SK-N-SH treated with all-trans-retinoic acid at 6 μM for 48 hours (cell line): Measurements from ENCODE around the gene HOXD12.
A peak's percentile ranks its signal among the peaks of the same experiment; 100 is the strongest.

Experiments used
- ATAC-seq: fragments of 200-7000 bp; cut with Tn5 transposase; 3 replicates; pipeline ENCODE4 v1.9.1; 2020; ENCODE audit warnings: mild to moderate bottlenecking, moderate library complexity
- BACH2 ChIP-seq: fragments of 250-450 bp; sonication (Bioruptor Pico); IDR thresholded peaks from 2 replicates; pipeline ENCODE4 v1.9.0; 2021; ENCODE audit warnings: mild to moderate bottlenecking, borderline replicate concordance
- CSDC2 ChIP-seq: fragments of 250-450 bp; sonication (Bioruptor Pico); IDR thresholded peaks from 2 replicates; pipeline ENCODE4 v1.5.0; 2020; ENCODE audit warnings: mild to moderate bottlenecking, moderate library complexity
- ESRRG ChIP-seq: fragments of 250-450 bp; sonication (Bioruptor Pico); IDR thresholded peaks from 2 replicates; pipeline ENCODE4 v1.6.1; 2021; ENCODE audit warnings: mild to moderate bottlenecking
- GLIS3 ChIP-seq: fragments of 250-450 bp; sonication (Bioruptor Pico); IDR thresholded peaks from 2 replicates; pipeline ENCODE4 v1.5.0; 2020; ENCODE audit warnings: mild to moderate bottlenecking, moderate library complexity
- ISL1 ChIP-seq: fragments of 250-450 bp; sonication (Bioruptor Pico); IDR thresholded peaks from 2 replicates; pipeline ENCODE4 v2.1.2; 2022; ENCODE audit warnings: mild to moderate bottlenecking, moderate library complexity
- OSR1 ChIP-seq: fragments of 250-450 bp; sonication (Bioruptor Pico); IDR thresholded peaks from 2 replicates; pipeline ENCODE4 v1.8.0; 2022; ENCODE audit warnings: moderate library complexity, mild to moderate bottlenecking, inconsistent platforms
- PPARA ChIP-seq: fragments of 250-450 bp; sonication (Bioruptor Pico); IDR thresholded peaks from 2 replicates; pipeline ENCODE4 v1.5.0; 2020; ENCODE audit warnings: mild to moderate bottlenecking, borderline replicate concordance
- RARB ChIP-seq: fragments of 250-450 bp; sonication (Bioruptor Pico); IDR thresholded peaks from 2 replicates; pipeline ENCODE4 v1.8.0; 2021; ENCODE audit warnings: mild to moderate bottlenecking, moderate library complexity
- SNAI2 ChIP-seq: fragments of 250-450 bp; sonication (Bioruptor Pico); IDR thresholded peaks from 2 replicates; pipeline ENCODE4 v1.5.0; 2020; ENCODE audit warnings: mild to moderate bottlenecking, moderate library complexity
- TCF4 ChIP-seq: fragments of 250-450 bp; sonication (Bioruptor Pico); IDR thresholded peaks from 2 replicates; pipeline ENCODE4 v1.8.0; 2021; ENCODE audit warnings: mild to moderate bottlenecking, moderate library complexity, borderline replicate concordance
- TOX ChIP-seq: fragments of 250-450 bp; sonication (Bioruptor Pico); IDR thresholded peaks from 2 replicates; pipeline ENCODE4 v1.8.0; 2021; ENCODE audit warnings: mild to moderate bottlenecking, moderate library complexity, borderline replicate concordance
- ZC3H10 ChIP-seq: fragments of 250-450 bp; sonication (Bioruptor Pico); IDR thresholded peaks from 2 replicates; pipeline ENCODE4 v1.5.1; 2021; ENCODE audit warnings: mild to moderate bottlenecking, moderate library complexity
- ZFP3 ChIP-seq: fragments of 250-450 bp; sonication (Bioruptor Pico); IDR thresholded peaks from 2 replicates; pipeline ENCODE4 v1.5.0; 2020; ENCODE audit warnings: mild to moderate bottlenecking, moderate library complexity
- ZFP30 ChIP-seq: fragments of 450-650 bp; formaldehyde crosslinking; IDR thresholded peaks from 2 replicates; pipeline ENCODE4 v1.5.0; 2022; ENCODE audit warnings: mild to moderate bottlenecking, moderate library complexity
- ZNF565 ChIP-seq: fragments of 450-650 bp; formaldehyde crosslinking; conservative IDR thresholded peaks from 2 replicates; pipeline ENCODE4 v1.5.0; 2020; ENCODE audit warnings: low read depth, mild to moderate bottlenecking, moderate library complexity
- ZNF70 ChIP-seq: fragments of 450-650 bp; formaldehyde crosslinking; IDR thresholded peaks from 2 replicates; pipeline ENCODE4 v1.5.0; 2020; ENCODE audit warnings: mild to moderate bottlenecking, moderate library complexity
- ZNF8 ChIP-seq: fragments of 450-650 bp; formaldehyde crosslinking; IDR thresholded peaks from 2 replicates; pipeline ENCODE4 v1.5.0; 2020; ENCODE audit warnings: mild to moderate bottlenecking, moderate library complexity
- TF ChIP-seq, protein P1 (sequence below): fragments of 250-450 bp; sonication (Bioruptor Pico); IDR thresholded peaks from 2 replicates; pipeline ENCODE4 v1.5.1; 2021; ENCODE audit warnings: mild to moderate bottlenecking, moderate library complexity
- TF ChIP-seq, protein P2 (sequence below): fragments of 250-450 bp; sonication (Bioruptor Pico); IDR thresholded peaks from 2 replicates; pipeline ENCODE4 v1.8.0; 2021; ENCODE audit warnings: low read depth, mild to moderate bottlenecking, moderate library complexity, borderline replicate concordance
- TF ChIP-seq, protein P3 (sequence below): fragments of 250-450 bp; sonication (Bioruptor Pico); IDR thresholded peaks from 2 replicates; pipeline ENCODE4 v1.5.1; 2020; ENCODE audit warnings: low read depth, mild to moderate bottlenecking, moderate library complexity
- TF ChIP-seq, protein P4 (sequence below): fragments of 250-450 bp; sonication (Bioruptor Pico); IDR thresholded peaks from 2 replicates; pipeline ENCODE4 v1.5.0; 2020; ENCODE audit warnings: mild to moderate bottlenecking, moderate library complexity

The HOXD12 gene

DNA sequence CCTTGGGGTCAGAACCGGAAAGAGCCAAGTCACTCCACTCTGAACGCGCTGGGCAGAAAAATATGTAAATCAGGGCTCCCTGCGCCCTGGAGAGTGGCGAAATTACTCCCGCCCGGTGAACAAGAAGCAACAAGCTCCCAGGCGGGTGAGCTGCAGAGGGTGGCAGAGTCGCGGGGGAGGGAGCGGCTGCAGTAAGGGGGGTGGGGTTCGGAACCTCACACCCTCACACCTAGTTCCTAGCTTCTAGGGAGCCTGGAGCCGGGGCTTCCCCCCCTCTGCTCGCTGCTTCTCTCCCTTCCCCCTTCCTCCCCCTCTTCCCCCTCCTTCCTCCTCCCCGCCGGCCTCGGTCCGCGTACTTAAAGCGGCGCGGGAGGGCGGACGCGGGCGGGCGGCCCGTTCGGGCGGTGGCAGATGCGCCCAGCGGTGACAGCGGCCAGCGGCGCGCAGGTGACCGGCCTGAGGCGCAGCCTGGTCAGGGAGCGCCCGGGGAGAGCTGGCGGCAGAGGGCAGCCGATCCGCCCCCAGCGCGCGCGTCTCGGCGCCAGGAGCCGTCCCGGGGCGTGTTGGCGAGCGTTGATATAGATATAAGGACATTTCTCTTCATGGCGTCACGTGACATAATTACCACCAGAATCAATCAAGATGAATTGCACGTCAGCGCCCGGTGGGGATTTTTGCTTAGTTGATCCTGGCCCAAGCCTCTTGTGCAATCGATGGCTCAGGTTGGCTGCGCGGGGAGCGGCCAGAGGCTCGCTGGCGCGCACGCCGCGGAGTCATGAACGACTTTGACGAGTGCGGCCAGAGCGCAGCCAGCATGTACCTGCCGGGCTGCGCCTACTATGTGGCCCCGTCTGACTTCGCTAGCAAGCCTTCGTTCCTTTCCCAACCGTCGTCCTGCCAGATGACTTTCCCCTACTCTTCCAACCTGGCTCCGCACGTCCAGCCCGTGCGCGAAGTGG is 7.3 kb downstream of the HOXD12 start, which contains the start of gene HOXD11:
HOXD11 (plus strand) TSS at position 700 of the 959 bp plus-strand sequence; CDS start at position 776, 76 bp downstream.
- TF ChIP-seq, protein P1, sequence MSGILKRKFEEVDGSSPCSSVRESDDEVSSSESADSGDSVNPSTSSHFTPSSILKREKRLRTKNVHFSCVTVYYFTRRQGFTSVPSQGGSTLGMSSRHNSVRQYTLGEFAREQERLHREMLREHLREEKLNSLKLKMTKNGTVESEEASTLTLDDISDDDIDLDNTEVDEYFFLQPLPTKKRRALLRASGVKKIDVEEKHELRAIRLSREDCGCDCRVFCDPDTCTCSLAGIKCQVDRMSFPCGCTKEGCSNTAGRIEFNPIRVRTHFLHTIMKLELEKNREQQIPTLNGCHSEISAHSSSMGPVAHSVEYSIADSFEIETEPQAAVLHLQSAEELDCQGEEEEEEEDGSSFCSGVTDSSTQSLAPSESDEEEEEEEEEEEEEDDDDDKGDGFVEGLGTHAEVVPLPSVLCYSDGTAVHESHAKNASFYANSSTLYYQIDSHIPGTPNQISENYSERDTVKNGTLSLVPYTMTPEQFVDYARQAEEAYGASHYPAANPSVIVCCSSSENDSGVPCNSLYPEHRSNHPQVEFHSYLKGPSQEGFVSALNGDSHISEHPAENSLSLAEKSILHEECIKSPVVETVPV, result no peak
- TF ChIP-seq GLIS3 (CRISPR knock-in tag) (no peak), ZNF565 (CRISPR knock-in tag) (no peak), ZFP30 (CRISPR knock-in tag) (no peak), ZNF70 (CRISPR knock-in tag) (no peak), TOX (no peak), CSDC2 (CRISPR knock-in tag) (no peak), ZFP3 (CRISPR knock-in tag) (no peak), ZNF8 (no peak), PPARA (CRISPR knock-in tag) (no peak), ZC3H10 (no peak), TCF4 (no peak), ESRRG (CRISPR knock-in tag) (no peak), ISL1 (CRISPR knock-in tag) (no peak), RARB (CRISPR knock-in tag) (no peak), BACH2 (CRISPR knock-in tag) (no peak), OSR1 (CRISPR knock-in tag) (no peak)
- TF ChIP-seq, protein P2, sequence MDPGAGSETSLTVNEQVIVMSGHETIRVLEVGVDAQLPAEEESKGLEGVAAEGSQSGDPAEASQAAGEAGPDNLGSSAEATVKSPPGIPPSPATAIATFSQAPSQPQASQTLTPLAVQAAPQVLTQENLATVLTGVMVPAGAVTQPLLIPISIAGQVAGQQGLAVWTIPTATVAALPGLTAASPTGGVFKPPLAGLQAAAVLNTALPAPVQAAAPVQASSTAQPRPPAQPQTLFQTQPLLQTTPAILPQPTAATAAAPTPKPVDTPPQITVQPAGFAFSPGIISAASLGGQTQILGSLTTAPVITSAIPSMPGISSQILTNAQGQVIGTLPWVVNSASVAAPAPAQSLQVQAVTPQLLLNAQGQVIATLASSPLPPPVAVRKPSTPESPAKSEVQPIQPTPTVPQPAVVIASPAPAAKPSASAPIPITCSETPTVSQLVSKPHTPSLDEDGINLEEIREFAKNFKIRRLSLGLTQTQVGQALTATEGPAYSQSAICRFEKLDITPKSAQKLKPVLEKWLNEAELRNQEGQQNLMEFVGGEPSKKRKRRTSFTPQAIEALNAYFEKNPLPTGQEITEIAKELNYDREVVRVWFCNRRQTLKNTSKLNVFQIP, result no peak
- TF ChIP-seq, protein P3, sequence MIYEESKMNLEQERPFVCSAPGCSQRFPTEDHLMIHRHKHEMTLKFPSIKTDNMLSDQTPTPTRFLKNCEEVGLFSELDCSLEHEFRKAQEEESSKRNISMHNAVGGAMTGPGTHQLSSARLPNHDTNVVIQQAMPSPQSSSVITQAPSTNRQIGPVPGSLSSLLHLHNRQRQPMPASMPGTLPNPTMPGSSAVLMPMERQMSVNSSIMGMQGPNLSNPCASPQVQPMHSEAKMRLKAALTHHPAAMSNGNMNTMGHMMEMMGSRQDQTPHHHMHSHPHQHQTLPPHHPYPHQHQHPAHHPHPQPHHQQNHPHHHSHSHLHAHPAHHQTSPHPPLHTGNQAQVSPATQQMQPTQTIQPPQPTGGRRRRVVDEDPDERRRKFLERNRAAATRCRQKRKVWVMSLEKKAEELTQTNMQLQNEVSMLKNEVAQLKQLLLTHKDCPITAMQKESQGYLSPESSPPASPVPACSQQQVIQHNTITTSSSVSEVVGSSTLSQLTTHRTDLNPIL (CRISPR knock-in tag), result no peak
- TF ChIP-seq, protein P4, sequence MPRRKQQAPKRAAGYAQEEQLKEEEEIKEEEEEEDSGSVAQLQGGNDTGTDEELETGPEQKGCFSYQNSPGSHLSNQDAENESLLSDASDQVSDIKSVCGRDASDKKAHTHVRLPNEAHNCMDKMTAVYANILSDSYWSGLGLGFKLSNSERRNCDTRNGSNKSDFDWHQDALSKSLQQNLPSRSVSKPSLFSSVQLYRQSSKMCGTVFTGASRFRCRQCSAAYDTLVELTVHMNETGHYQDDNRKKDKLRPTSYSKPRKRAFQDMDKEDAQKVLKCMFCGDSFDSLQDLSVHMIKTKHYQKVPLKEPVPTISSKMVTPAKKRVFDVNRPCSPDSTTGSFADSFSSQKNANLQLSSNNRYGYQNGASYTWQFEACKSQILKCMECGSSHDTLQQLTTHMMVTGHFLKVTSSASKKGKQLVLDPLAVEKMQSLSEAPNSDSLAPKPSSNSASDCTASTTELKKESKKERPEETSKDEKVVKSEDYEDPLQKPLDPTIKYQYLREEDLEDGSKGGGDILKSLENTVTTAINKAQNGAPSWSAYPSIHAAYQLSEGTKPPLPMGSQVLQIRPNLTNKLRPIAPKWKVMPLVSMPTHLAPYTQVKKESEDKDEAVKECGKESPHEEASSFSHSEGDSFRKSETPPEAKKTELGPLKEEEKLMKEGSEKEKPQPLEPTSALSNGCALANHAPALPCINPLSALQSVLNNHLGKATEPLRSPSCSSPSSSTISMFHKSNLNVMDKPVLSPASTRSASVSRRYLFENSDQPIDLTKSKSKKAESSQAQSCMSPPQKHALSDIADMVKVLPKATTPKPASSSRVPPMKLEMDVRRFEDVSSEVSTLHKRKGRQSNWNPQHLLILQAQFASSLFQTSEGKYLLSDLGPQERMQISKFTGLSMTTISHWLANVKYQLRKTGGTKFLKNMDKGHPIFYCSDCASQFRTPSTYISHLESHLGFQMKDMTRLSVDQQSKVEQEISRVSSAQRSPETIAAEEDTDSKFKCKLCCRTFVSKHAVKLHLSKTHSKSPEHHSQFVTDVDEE (CRISPR knock-in tag), result no peak
- TF ChIP-seq, all 23 proteins: peak for 0
- peak; percentile 8; the same call in 2 of the 3 replicates for ATAC-seq

DNA sequence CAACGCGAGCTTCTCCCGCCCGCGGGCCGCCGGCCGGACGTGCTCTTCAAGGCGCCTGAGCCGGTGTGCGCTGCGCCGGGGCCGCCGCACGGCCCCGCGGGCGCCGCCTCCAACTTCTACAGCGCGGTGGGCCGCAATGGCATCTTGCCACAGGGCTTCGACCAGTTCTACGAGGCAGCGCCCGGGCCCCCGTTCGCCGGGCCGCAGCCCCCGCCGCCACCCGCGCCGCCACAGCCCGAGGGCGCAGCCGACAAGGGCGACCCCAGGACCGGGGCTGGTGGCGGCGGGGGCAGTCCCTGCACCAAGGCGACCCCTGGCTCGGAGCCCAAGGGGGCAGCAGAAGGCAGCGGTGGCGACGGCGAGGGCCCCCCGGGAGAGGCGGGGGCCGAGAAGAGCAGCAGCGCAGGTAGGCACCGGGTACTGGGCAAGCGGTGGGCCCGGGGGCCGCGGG is 8.2 kb downstream of the HOXD12 start:
- TF ChIP-seq TOX, result no peak
- TF ChIP-seq ESRRG (CRISPR knock-in tag), result no peak
- no peak for TF ChIP-seq SNAI2
- TF ChIP-seq PPARA (CRISPR knock-in tag), result no peak
- TF ChIP-seq, protein P1, result no peak
- TF ChIP-seq, protein P4 (CRISPR knock-in tag), result no peak
- TF ChIP-seq ZC3H10, result no peak
- TF ChIP-seq RARB (CRISPR knock-in tag), result no peak
- no peak for TF ChIP-seq BACH2 (CRISPR knock-in tag)
- TF ChIP-seq, protein P2, result no peak
- no peak for TF ChIP-seq ZFP30 (CRISPR knock-in tag)
- no peak for TF ChIP-seq CSDC2 (CRISPR knock-in tag)
- TF ChIP-seq ZNF8, result no peak
- TF ChIP-seq, protein P3 (CRISPR knock-in tag), result no peak
- no peak for ATAC-seq
